Measurements from ENCODE around the gene SPNS2.

SPNS2 gene

GRCh38 chr17:4520894-4521600 is 22.4 kb downstream of the SPNS2 start:
- no peak for DNase-seq

- DNase-seq: no peak
Observed at GRCh38 chr17:4522661-4523060, 24.0 kb downstream of the SPNS2 start.

GRCh38 chr17:4523946-4524345 is 25.3 kb downstream of the SPNS2 start:
- DNase-seq: no peak

- no peak for DNase-seq
Observed at GRCh38 chr17:4525691-4526397, 27.2 kb downstream of the SPNS2 start.

GRCh38 chr17:4527134-4527533 is 28.5 kb downstream of the SPNS2 start:
- no peak for DNase-seq

GRCh38 chr17:4527566-4528125 is 29.0 kb downstream of the SPNS2 start:
- DNase-seq: no peak

- no peak for DNase-seq
Observed at GRCh38 chr17:4529533-4530152, 31.0 kb downstream of the SPNS2 start.

GRCh38 chr17:4530799-4531730 is 32.4 kb downstream of the SPNS2 start:
- DNase-seq: no peak

GRCh38 chr17:4531988-4532736 is 33.5 kb downstream of the SPNS2 start:
- DNase-seq: no peak

- no peak for DNase-seq
Observed at GRCh38 chr17:4532860-4533522, 34.3 kb downstream of the SPNS2 start.

GRCh38 chr17:4533523-4534504 is 35.1 kb downstream of the SPNS2 start:
- no peak for DNase-seq

GRCh38 chr17:4534515-4534914 is 35.8 kb downstream of the SPNS2 start:
- no peak for DNase-seq

GRCh38 chr17:4534928-4535666 is 36.4 kb downstream of the SPNS2 start:
- DNase-seq: no peak

GRCh38 chr17:4535667-4536258 is 37.1 kb downstream of the SPNS2 start:
- DNase-seq: no peak

GRCh38 chr17:4536259-4536741 is 37.6 kb downstream of the SPNS2 start:
- DNase-seq: no peak

- no peak for DNase-seq
Observed at GRCh38 chr17:4536742-4537411, 38.2 kb downstream of the SPNS2 start.

- DNase-seq: no peak
Observed at GRCh38 chr17:4537451-4538235, 39.0 kb downstream of the SPNS2 start.
